ENCODE data around the gene GUCY1A2.
"Not testable (repeated sequence)": the region's sequence is repeated elsewhere in the genome, so short reads cannot be mapped to it uniquely, and the experiment has no call there.

The GUCY1A2 gene

GRCh38 chr11:106787454-106787853 is 230.8 kb downstream of the GUCY1A2 start:
- DNase-seq: no peak
- Histone ChIP-seq H3K27ac (no peak overlapping the region), H3K4me3 (ENCODE audit: low read depth, low read length) (no peak overlapping the region), H3K27me3 (replicated peaks) (no peaks in the 10 kb centered on the region), H3K36me3 (replicated peaks) (no peaks in the 10 kb centered on the region)
- no peak for TF ChIP-seq CTCF (IDR thresholded peaks at IDR 0.05; ENCODE audit: low read depth, low read length, missing control alignments)
- in situ Hi-C loops (cut with HindIII; ENCODE audit: low pct_ligation_motif_present, low sequenced_read_pairs): no loop called here

- in situ Hi-C loops (cut with HindIII; ENCODE audit: low pct_ligation_motif_present, low sequenced_read_pairs): no loop called here
- TF ChIP-seq CTCF (IDR thresholded peaks at IDR 0.05; ENCODE audit: low read depth, low read length, missing control alignments): no peak
- DNase-seq: peak; percentile 20
- H3K4me3 ChIP-seq (ENCODE audit: low read depth, low read length): no peak overlapping the region
- no peaks in the 10 kb centered on the region for H3K36me3 ChIP-seq (replicated peaks)
- no peak overlapping the region for H3K27ac ChIP-seq
- H3K27me3 ChIP-seq (replicated peaks): no peaks in the 10 kb centered on the region
These were observed 232.2 kb downstream of the GUCY1A2 start for GRCh38 chr11:106785913-106786650.

- H3K27ac ChIP-seq; H3K4me3 ChIP-seq (ENCODE audit: low read depth, low read length); H3K36me3 ChIP-seq (replicated peaks); in situ Hi-C loops (cut with HindIII; ENCODE audit: low pct_ligation_motif_present, low sequenced_read_pairs); DNase-seq; H3K27me3 ChIP-seq (replicated peaks): not testable (repeated sequence)
These were observed 241.0 kb downstream of the GUCY1A2 start for GRCh38 chr11:106777302-106777701.

GRCh38 chr11:106770489-106771085 is 247.7 kb downstream of the GUCY1A2 start:
- Histone ChIP-seq H3K27ac (no peak overlapping the region), H3K4me3 (ENCODE audit: low read depth, low read length) (no peak overlapping the region), H3K27me3 (replicated peaks) (no peaks in the 10 kb centered on the region), H3K36me3 (replicated peaks) (no peaks in the 10 kb centered on the region)
- TF ChIP-seq CTCF (IDR thresholded peaks at IDR 0.05; ENCODE audit: low read depth, low read length, missing control alignments): no peak
- DNase-seq: no peak
- in situ Hi-C loops (cut with HindIII; ENCODE audit: low pct_ligation_motif_present, low sequenced_read_pairs): no loop called here

GRCh38 chr11:106765469-106766258 is 252.6 kb downstream of the GUCY1A2 start:
- no peak for DNase-seq
- Histone ChIP-seq H3K27me3 (replicated peaks) (no peaks in the 10 kb centered on the region), H3K27ac (no peak overlapping the region), H3K36me3 (replicated peaks) (no peaks in the 10 kb centered on the region), H3K4me3 (ENCODE audit: low read depth, low read length) (no peak overlapping the region)
- no peak for TF ChIP-seq CTCF (IDR thresholded peaks at IDR 0.05; ENCODE audit: low read depth, low read length, missing control alignments)
- in situ Hi-C loops (cut with HindIII; ENCODE audit: low pct_ligation_motif_present, low sequenced_read_pairs): no loop called here

GRCh38 chr11:106763501-106763900 is 254.8 kb downstream of the GUCY1A2 start:
- no peak overlapping the region for H3K4me3 ChIP-seq (ENCODE audit: low read depth, low read length)
- no peak for DNase-seq

More at GRCh38 chr11:106763501-106763900, 254.8 kb downstream of the GUCY1A2 start:
- in situ Hi-C loops (cut with HindIII; ENCODE audit: low pct_ligation_motif_present, low sequenced_read_pairs): no loop called here
- H3K27me3 ChIP-seq (replicated peaks): no peaks in the 10 kb centered on the region
- H3K36me3 ChIP-seq (replicated peaks): no peaks in the 10 kb centered on the region
- no peak for TF ChIP-seq CTCF (IDR thresholded peaks at IDR 0.05; ENCODE audit: low read depth, low read length, missing control alignments)
- no peak overlapping the region for H3K27ac ChIP-seq
